Esophagus squamous epithelium (tissue), 5 donors: ENCODE data around the gene CCRL2. TPM values are rescaled to one million over a fixed set of nuclear protein-coding genes. Genes with fewer than 3 reads are reported as not detected.

ENCODE experiments used
- DNase-seq: peaks from one replicate; lab custom pipeline; 2025; lab: John Stamatoyannopoulos, UW
- H3K27ac ChIP-seq, 4 donors: fragments of 200-600 bp; sonication (generic); one replicate each; pipeline ENCODE4 v1.5.1; 2016 to 2019; ENCODE audit warnings: mild to moderate bottlenecking in 1 of 4
- H3K27me3 ChIP-seq, 4 donors: fragments of 200-600 bp; sonication (generic); 1 replicate in 3 of 4; 2 replicates in 1 of 4; pipeline versions ENCODE4 v1.5.1 to v1.6.0; 2017 to 2021; ENCODE audit warnings: antibody characterized with exemption in 1 of 4
- H3K36me3 ChIP-seq, 3 donors: fragments of 200-600 bp; sonication (generic); one replicate each; pipeline ENCODE4 v1.5.1; 2016 to 2019
- H3K4me1 ChIP-seq, 3 donors: fragments of 200-600 bp; sonication (generic); one replicate each; pipeline ENCODE4 v1.5.1; 2017 to 2019
- H3K4me3 ChIP-seq, 4 donors: fragments of 200-600 bp; sonication (generic); 1 replicate in 3 of 4; 2 replicates in 1 of 4; pipeline ENCODE4 v1.5.1; 2016 to 2019; ENCODE audit warnings: mild to moderate bottlenecking in 2 of 4, moderate library complexity in 1 of 4
- H3K9me3 ChIP-seq, 3 donors: fragments of 200-600 bp; sonication (generic); one replicate each; pipeline ENCODE4 v1.5.1; 2016 to 2019
- POLR2A ChIP-seq, 4 donors: fragments of 450-650 bp; IDR thresholded peaks; one replicate each; pipeline ENCODE4 v1.6.1; 2017; ENCODE audit warnings: antibody characterized with exemption in 4 of 4, mild to moderate bottlenecking in 4 of 4, moderate library complexity in 3 of 4
- WGBS, 2 donors: methylation state at CpG; one replicate each; pipeline ENCODE4 v1.1.5; 2018; 5-methylcytosine and 5-hydroxymethylcytosine counted together
- intact Hi-C: fragments of 100-400 bp; cut with DNase I; formaldehyde crosslinking; loops from one replicate; pipeline ENCODE4 v1.15.0; 2022
- total RNA-seq, 4 donors: library from RNA; depleted of rRNA; stranded (reverse); fragments of >200 nt; gene quantifications; one replicate each; pipeline ENCODE4 v1.1.0, GENCODE V29; 2016
- TF ChIP-seq, protein P1 (sequence below), 6 experiments: fragments of 450-650 bp in 4 of 6; fragments of 200-600 bp in 2 of 6; sonication (generic) in 2 of 6; IDR thresholded peaks; one replicate each; pipeline ENCODE4 v1.5.1; 2016 to 2019; ENCODE audit warnings: antibody characterized with exemption in 6 of 6, mild to moderate bottlenecking in 4 of 6, moderate library complexity in 4 of 6
- donor health status: DM: yes; HTN: yes; CAD: no.

CCRL2 gene
- total RNA-seq, 4 donors from 2014 or later = 0.48 to 1.5 (median 1.1) TPM; not detected in 1

DNA sequence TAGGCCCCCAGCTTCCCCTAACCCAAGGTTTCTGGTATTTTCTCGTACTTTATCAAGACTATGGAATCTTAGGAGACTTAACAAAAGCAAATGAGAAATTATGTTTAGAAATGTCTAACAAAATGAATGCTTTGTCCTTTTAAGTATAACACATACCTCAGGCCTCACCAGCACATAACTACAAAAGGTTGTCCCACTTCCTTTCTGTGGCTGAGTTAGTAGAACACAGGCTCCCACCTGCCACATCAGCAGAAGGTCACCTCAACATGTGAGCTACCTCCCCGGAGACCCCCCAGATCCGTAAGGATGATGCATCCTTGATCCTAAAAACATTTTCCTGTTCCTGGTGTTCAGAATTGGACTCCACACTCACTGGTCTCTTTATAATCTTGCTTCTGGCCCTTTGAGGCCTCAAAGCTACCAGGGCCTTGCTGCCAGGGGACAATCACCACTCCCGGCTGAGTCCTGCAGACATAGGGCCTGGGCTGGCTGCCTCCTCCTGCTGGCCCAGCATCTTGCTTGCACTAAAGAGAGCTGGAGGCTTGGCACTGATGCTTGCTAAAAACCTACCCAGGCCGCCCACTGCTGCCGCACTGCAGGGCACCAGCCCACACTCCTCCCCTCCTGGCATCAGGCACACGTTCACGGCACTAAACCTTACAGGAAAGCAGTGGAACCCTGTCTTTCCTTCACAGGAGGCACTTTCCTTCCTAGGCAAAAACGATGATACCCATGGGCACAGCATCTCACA, 2.9 kb downstream of the CCRL2 start:
- Histone ChIP-seq H3K27me3 (no peaks in the 10 kb centered on the region), H3K36me3 (no peaks in the 10 kb centered on the region), H3K9me3 (no peaks in the 10 kb centered on the region), H3K4me1 (peaks cover 0 to 34% (median 3%) of the 10 kb centered on the region in 3 donors), H3K4me3 (no peak overlapping the region), H3K27ac (no peak overlapping the region)
- DNase-seq = no peak
- intact Hi-C loops = no loop called here
- no peak for TF ChIP-seq POLR2A (IDR thresholded peaks at IDR 0.05)
- TF ChIP-seq, protein P1, sequence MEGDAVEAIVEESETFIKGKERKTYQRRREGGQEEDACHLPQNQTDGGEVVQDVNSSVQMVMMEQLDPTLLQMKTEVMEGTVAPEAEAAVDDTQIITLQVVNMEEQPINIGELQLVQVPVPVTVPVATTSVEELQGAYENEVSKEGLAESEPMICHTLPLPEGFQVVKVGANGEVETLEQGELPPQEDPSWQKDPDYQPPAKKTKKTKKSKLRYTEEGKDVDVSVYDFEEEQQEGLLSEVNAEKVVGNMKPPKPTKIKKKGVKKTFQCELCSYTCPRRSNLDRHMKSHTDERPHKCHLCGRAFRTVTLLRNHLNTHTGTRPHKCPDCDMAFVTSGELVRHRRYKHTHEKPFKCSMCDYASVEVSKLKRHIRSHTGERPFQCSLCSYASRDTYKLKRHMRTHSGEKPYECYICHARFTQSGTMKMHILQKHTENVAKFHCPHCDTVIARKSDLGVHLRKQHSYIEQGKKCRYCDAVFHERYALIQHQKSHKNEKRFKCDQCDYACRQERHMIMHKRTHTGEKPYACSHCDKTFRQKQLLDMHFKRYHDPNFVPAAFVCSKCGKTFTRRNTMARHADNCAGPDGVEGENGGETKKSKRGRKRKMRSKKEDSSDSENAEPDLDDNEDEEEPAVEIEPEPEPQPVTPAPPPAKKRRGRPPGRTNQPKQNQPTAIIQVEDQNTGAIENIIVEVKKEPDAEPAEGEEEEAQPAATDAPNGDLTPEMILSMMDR (IDR thresholded peaks at IDR 0.05) = no peak
- 83 to 92% methylated on average over 6 to 7 of the region's 9 CpGs for WGBS, 2 donors

- no peak for DNase-seq
- WGBS, 2 donors = 74 to 88% methylated on average over 2 of the region's 2 CpGs
- Histone ChIP-seq H3K4me3 (no peak overlapping the region), H3K27ac (no peak overlapping the region), H3K36me3 (no peaks in the 10 kb centered on the region), H3K4me1 (peaks cover 0 to 26% (median 0%) of the 10 kb centered on the region in 3 donors), H3K27me3 (no peaks in the 10 kb centered on the region), H3K9me3 (no peaks in the 10 kb centered on the region)
- intact Hi-C loops = no loop called here
- no peak for TF ChIP-seq POLR2A (IDR thresholded peaks at IDR 0.05)
- TF ChIP-seq, protein P1 (IDR thresholded peaks at IDR 0.05) = no peak
These were observed 3.6 kb downstream of the CCRL2 start for GRCh38 chr3:46410669-46411068.

- no peaks in the 10 kb centered on the region for H3K27me3 ChIP-seq
- intact Hi-C loops = no loop called here
- peaks cover 0 to 25% (median 0%) of the 10 kb centered on the region in 3 donors for H3K4me1 ChIP-seq
- WGBS, 2 donors = 100% methylated on average over 2 of the region's 2 CpGs
- TF ChIP-seq POLR2A (IDR thresholded peaks at IDR 0.05) = no peak
- TF ChIP-seq, protein P1 (IDR thresholded peaks at IDR 0.05) = no peak
- H3K36me3 ChIP-seq = no peaks in the 10 kb centered on the region
- H3K27ac ChIP-seq = no peak overlapping the region
- no peak overlapping the region for H3K4me3 ChIP-seq
- DNase-seq = no peak
- no peaks in the 10 kb centered on the region for H3K9me3 ChIP-seq
These were observed 4.2 kb downstream of the CCRL2 start for GRCh38 chr3:46411271-46411670.

DNA sequence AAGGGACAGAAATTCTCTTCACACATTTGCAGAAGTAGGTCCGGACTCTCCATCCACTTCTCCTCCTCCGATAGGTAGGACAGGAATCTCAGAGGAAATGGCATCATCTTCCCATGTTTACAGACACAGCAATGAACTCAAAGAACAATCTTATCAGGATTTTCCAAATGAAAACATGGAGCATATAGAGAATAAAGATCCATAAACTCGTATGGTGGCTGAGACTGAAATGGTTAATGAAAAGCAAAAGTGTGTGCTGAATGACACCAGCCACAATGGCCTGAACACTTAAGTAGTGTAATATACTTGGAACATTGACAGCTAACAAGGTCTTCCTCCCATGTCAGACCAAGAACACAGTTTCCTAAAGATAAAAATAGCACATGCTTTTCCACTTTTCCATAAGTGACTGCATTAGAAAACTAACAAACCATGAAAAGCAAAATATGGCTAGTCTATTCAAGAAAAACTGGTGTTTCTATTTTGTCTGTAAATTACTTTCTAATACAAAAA, 5.8 kb downstream of the CCRL2 start:
- no peaks in the 10 kb centered on the region for H3K27me3 ChIP-seq
- peaks cover 0 to 17% (median 0%) of the 10 kb centered on the region in 3 donors for H3K4me1 ChIP-seq
- no peak for DNase-seq
- intact Hi-C loops = no loop called here
- no peak overlapping the region for H3K27ac ChIP-seq
- TF ChIP-seq, protein P1 (IDR thresholded peaks at IDR 0.05) = no peak
- TF ChIP-seq POLR2A (IDR thresholded peaks at IDR 0.05) = no peak
- H3K4me3 ChIP-seq = no peak overlapping the region
- 69 to 70% methylated on average over 3 of the region's 3 CpGs for WGBS, 2 donors
- no peaks in the 10 kb centered on the region for H3K36me3 ChIP-seq
- no peaks in the 10 kb centered on the region for H3K9me3 ChIP-seq

- H3K27ac ChIP-seq = no peak overlapping the region
- no peak for TF ChIP-seq POLR2A (IDR thresholded peaks at IDR 0.05)
- TF ChIP-seq, protein P1 (IDR thresholded peaks at IDR 0.05) = no peak
- DNase-seq = no peak
- no peak overlapping the region for H3K4me3 ChIP-seq
- peaks cover 0 to 11% (median 0%) of the 10 kb centered on the region in 3 donors for H3K4me1 ChIP-seq
- H3K36me3 ChIP-seq = no peaks in the 10 kb centered on the region
- no peaks in the 10 kb centered on the region for H3K27me3 ChIP-seq
- H3K9me3 ChIP-seq = no peaks in the 10 kb centered on the region
- WGBS, 2 donors = 49 to 61% methylated on average over 3 of the region's 5 CpGs
- intact Hi-C loops = no loop called here
These were observed 6.9 kb downstream of the CCRL2 start for GRCh38 chr3:46413951-46414350.
